ENCODE results near the gene FOXF1.
A peak's percentile ranks its signal among the peaks of the same experiment; 100 is the strongest.

FOXF1 gene

GRCh38 chr16:86558355-86559193 is 48.2 kb downstream of the FOXF1 start:
- DNase-seq (ENCODE audit: low read depth): no peak

GRCh38 chr16:86559802-86560305 is 49.5 kb downstream of the FOXF1 start:
- no peak for DNase-seq (ENCODE audit: low read depth)

- no peak for DNase-seq (ENCODE audit: low read depth)
Measured at GRCh38 chr16:86562356-86562755, 52.0 kb downstream of the FOXF1 start.

- peak; percentile 80 for DNase-seq (ENCODE audit: low read depth)
Measured at GRCh38 chr16:86563469-86564345, 53.4 kb downstream of the FOXF1 start.

All from fibroblast of gingiva (primary cell).